Epithelial cell of proximal tubule (primary cell): ENCODE measurements around the gene HAPLN1. TPM values are rescaled to one million over a fixed set of nuclear protein-coding genes. Genes with fewer than 3 reads are reported as not detected.
A peak's percentile ranks its signal among the peaks of the same experiment; 100 is the strongest.

ENCODE experiments used
- DNase-seq: peaks from one replicate; pipeline ENCODE4 v3.0.0-alpha.2; 2011; ENCODE audit warnings: low read depth
- H3K4me3 ChIP-seq: 2 replicates; pipeline ENCODE4 v1.5.1; 2011; ENCODE audit warnings: low read depth, mild to moderate bottlenecking, low read length
- CTCF ChIP-seq: conservative IDR thresholded peaks from 2 replicates; pipeline ENCODE4 v1.5.1; 2012; ENCODE audit warnings: low read depth, mild to moderate bottlenecking, low read length
- total RNA-seq: library from RNA; depleted of rRNA; stranded (reverse); fragments of >200 nt; gene quantifications from 2 replicates; pipeline ENCODE4 v1.2.3, GENCODE V29; 2015

Gene HAPLN1
- total RNA-seq, 1 donor from 2014 or later = not detected

- no peak overlapping the region for H3K4me3 ChIP-seq
- TF ChIP-seq CTCF = no peak
- no peak for DNase-seq
Measured at GRCh38 chr5:83729362-83729761, 8.7 kb upstream of the HAPLN1 start.

GRCh38 chr5:83726912-83727311 is 6.3 kb upstream of the HAPLN1 start:
- no peak for TF ChIP-seq CTCF
- no peak overlapping the region for H3K4me3 ChIP-seq
- peak; percentile 63 for DNase-seq

- TF ChIP-seq CTCF = no peak
- no peak for DNase-seq
- no peak overlapping the region for H3K4me3 ChIP-seq
Measured at GRCh38 chr5:83724935-83725334, 4.3 kb upstream of the HAPLN1 start.

- TF ChIP-seq CTCF = no peak
- no peak for DNase-seq
- no peak overlapping the region for H3K4me3 ChIP-seq
Measured at GRCh38 chr5:83724001-83724400, 3.3 kb upstream of the HAPLN1 start.

- no peak overlapping the region for H3K4me3 ChIP-seq
- TF ChIP-seq CTCF = no peak
- no peak for DNase-seq
Measured at GRCh38 chr5:83723031-83723430, 2.4 kb upstream of the HAPLN1 start.

- no peak for DNase-seq
- peak overlapping the region; percentile 43 for H3K4me3 ChIP-seq
- TF ChIP-seq CTCF = peak; percentile 41
Measured at GRCh38 chr5:83721953-83722901, 1.6 kb upstream of the HAPLN1 start.
